ENCODE results near the gene OR5C1.

- TF ChIP-seq CTCF (conservative IDR thresholded peaks at IDR 0.05) (no peak), EZH2 (IDR thresholded peaks at IDR 0.05; ENCODE audit: low read depth) (no peak)
Observed at GRCh38 chr9:122807271-122807900, 18.7 kb downstream of the OR5C1 start.
